GM18909 (cell line): ENCODE measurements around the gene ZNF30.
"Not testable (repeated sequence)": the region's sequence is repeated elsewhere in the genome, so short reads cannot be mapped to it uniquely, and the experiment has no call there.

Experiments used
- ATAC-seq: cut with Tn5 transposase; IDR thresholded peaks from one replicate; pipeline ENCODE4 v1.9.1; 2021; ENCODE audit warnings: mild to moderate bottlenecking; ENCODE audit not compliant: unreplicated experiment, poor library complexity

The ZNF30 gene

DNA sequence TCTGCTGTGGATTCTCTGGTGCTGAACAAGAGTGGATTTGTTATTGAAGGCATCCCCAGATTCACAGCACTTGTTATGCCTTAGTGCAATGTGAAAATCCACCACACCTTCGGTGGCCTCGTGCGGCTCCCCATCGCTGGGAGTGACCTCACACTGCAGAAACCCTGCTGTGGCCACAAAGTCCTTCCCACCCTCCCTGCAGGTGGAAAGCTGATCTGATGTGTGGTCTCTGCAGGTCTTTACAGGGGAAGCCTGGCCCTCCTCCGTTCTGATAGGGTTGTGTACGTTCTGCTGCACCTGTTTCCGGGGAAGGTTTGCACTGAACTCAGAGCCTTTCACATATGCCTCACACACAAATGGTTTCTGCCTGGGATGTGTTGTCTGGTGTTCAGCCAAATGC lies 32.3 kb downstream of the ZNF30 start:
- no peak for ATAC-seq

DNA sequence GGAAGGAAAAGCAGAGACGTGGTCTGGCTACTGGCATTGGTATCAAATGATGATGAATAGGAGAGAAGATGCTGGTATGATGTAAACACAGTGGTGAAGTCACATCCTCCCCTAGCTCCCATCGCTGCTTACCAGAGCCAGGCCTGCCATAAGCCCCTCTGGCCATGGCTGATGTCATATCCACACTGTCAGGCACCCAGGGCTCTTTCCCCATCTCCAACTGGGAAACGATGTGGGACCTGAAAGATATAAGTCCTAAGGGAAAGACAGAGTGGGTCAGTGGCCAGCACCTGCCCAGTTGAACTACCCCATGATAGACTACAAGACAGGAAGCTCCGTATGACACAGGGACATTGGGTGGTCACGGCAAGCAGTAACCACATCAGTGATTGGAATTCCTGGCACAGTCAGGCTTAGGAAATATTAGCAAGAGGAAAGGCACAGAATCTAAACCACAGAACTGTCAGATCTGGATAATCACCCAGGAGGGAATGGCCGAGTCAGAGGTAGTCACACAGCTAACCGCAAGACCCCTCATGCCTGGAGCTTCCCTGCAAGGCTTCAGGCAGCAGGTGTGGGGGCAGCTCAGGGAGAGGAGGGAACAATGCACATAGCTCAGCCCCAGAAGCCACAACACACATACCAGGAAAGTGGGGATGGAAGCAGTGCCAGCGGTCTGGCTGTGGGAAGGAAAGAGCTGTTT lies 33.6 kb downstream of the ZNF30 start:
- ATAC-seq: no peak

DNA sequence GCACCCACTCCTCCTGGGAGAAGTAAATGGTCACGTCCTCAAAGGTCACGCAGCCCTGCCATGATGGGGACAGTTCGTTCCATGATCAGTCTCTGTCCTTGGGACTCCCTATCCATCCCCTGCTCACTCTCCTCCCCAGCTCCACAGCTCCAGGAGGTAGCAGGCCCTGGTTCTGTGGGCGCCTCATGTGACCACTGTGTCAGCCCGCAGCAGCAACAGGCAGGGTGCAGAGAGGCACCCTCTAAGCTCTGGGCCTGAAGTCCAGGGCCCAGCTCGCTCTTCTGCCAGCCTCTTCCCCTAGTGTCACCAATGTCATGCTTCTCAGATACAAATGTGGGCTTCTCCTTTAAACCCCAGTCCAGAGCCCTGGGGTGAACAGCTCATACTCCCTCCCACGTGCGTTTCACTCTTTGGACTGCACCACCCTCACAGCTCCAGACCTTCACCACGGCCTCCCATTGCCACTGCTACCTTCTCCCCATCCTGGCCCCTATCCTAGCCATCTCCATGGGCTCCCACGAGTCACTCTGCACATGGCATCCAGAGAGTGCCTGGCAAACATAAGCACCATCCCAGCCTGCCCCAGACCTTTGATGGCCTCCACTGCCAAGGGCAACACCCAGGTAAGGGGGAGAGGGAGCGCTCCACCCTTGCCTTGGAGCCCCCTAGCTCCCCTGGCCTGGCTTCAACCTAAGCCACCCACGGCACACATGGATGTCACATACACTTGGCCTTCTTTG lies 34.4 kb downstream of the ZNF30 start:
- ATAC-seq: no peak

DNA sequence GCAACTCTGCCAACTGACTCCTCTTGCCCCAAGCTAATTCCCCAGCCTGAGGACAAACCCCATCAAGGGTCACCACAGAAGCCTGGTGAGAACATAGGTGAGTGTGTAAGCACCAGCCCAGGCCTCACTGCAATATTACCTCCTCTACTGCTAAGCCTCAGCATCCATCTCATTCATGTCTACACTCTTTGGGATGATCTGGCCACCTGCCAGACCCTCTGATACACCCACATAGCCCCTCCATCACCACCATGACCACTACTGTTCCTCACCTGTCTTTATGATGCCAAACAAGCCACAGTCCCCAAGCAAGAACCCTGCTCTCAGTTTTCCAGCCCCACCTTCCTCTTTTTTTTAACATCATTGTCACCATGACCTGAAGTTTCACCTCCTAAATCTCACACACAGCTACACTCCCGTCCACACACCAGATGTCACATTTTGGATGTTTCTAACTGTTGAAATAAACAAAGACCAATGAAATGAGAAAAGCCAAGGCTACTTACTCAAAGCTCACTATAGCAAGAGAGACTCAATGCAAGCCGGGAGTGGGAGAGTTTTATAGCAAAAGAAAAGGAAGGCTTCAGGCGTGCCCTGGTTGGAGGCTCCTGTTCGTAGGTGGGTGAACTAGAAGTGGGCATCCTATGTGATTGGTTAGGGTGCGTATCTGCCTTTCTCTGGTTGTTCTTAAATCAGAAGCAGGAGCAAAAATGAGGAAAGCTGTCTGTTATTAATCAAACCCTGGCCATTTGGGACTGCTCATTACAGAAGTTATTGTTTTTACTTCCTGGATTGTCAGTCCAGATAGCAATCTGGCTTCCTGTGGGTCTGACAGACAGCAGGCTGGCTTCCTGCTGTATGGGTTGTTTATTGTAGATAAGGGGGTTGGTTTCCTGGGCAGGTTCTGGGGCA lies 35.3 kb downstream of the ZNF30 start:
- no peak for ATAC-seq

DNA sequence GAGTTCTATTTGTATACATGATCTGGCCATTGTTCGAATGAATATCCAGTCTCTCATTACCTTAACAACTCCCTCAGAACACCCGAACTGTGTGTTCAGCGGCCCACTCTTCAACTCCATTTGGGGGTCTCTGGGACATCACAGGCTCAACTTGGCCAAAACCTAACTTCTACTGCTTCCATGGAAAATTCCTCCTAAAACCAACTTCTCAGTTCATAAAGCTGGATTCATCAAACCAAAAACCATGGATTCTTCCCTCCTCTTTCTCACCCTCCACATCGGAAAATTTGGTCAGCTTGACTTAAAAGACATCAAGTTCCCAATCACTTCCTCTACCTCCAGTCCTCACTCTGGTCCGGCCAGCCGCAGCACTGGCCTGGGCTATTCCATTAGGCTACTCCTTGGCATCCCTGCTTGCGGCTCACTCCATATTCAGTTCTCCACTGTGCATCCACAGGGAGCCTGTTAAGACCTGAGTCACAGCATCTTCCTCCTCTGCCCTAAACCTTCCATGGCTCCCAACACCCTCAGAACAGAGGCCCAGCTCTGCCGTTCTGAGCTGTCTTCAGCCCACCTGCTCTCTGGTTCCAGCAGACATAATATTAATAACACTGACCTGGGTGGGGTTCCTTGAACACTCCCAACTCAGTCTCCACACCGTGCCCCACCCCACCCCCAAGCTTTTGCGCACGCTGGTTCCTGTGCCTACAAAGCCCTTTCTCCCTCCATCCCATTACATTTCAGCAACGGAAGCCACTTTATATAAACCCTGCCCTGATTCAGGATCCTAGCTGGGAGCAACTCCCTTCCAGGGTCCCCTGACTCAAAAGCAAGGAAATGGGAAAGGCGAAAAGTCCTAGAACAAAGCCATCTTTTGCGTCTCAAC lies 36.2 kb downstream of the ZNF30 start:
- no peak for ATAC-seq

DNA sequence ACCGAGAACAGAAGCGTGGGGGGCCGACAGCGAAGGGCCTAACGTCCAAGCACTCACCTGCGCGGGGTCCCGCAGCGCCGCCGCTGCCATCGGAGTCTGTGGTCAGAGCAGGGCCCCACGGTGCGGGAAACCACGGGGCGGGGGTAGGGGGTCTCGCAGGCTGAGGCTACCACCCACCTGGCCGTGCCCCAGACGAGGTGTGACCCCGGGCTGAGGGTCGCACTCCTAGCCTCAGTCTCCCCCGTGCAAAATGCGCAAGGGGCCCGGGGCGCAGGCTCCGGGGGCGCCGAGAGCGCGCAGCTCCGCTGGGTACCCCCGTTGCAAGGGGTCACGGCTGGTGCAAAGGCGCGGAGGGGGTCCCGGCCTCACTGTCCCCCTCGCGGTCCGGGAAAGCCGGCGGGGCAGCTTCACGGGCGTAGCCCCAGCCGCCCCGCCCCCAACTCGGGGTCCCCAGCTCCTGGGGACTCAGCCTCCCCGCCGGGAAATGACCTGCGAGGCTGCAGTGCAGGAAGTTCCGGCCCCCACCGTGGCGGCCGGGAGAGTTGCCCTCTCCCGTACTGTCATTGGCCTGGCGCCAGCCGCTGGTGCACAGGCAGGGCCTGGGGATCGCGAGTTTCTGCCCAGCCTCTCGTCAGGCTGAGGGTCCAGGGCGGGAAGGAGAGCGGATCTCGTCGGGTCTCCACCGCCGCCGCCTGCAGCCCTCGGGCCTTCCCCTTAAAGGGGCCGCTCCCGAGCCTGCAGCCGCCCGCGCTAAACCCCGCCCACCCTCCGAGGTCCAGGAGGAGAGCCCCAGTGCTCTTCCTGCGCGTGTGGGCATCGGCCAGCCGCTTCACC lies 37.1 kb downstream of the ZNF30 start, which contains the start of gene ZNF792:
TSS of gene ZNF792 (minus strand) at position 657 of the 834 bp plus-strand sequence. CDS start at position 90, 567 bp downstream.
- peak; percentile 71 for ATAC-seq

DNA sequence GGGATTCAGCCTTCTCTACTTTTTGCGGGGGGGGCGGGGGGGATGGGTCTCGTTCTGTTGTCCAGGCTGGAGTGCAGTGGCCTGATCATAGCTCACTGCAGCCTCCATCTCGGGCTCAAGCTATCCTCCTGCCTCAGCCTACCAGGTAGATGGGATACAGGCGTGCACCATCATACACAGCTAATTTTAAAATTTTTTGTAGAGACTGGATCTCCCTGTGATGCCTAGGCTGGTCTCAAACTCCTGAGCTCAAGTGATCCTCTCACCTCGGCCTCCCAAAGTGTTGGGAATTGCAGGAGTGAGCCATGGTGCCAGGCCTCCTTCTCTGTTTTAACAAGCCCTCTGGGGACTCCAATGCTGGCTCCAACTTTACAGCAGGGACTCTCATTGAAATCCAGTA lies 37.9 kb downstream of the ZNF30 start:
- ATAC-seq: no peak

DNA sequence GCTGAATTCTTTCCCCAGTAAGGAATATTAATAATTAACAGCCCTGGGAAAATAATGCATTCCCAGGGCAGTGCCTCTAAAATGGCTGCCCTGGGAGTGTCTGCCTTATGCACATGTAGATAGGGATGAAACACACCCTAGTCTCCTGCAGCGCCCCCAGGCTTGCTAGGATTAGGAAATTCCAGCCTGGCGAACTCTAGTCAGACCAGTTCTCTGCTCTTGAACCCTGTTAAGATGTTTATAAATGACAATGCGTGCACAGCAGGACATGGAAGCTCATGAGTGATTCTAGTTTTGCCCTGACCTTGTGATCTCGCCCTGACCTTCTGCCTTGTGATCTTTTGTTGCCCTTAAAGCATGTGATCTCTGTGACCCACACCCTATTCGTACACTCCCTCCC lies 38.8 kb downstream of the ZNF30 start:
- not testable (repeated sequence) for ATAC-seq

DNA sequence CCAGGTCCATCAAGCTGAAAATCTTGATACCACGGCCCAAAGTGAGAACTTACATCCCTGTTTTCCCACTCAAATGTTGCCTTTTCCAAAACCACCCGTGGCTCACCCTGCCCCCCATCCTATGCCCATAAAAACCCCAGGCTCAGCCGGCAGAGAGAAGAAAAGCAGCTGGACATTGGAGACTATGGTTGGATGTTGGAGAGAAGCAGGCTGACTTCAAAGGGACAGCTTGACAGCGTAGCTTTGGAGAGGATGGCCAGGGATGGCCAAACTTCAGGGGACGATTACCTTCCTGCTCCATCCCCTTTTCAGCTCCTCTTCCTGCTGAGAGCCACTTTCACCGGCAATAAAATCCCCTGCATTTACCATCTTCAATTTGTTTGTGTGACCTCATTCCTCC lies 40.8 kb downstream of the ZNF30 start:
- no peak for ATAC-seq

DNA sequence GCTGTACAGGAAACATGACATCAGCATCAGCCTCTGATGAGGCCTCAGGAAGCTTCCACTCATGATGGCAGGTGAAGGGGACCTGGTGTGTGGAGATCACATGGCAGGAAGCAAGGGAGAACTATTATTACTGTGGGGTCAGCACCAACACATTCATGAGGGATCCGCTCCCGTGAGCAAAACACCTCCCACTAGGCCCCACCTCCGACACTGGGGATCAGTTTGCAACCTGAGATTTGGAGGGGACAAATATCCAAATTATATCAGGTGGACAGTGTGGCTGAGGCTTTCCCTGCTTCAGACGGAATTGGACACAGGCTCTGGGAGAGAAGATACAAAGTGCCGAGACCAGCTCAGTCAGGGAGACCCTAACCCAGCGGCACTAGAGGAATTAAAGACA lies 43.0 kb downstream of the ZNF30 start:
- ATAC-seq: no peak

DNA sequence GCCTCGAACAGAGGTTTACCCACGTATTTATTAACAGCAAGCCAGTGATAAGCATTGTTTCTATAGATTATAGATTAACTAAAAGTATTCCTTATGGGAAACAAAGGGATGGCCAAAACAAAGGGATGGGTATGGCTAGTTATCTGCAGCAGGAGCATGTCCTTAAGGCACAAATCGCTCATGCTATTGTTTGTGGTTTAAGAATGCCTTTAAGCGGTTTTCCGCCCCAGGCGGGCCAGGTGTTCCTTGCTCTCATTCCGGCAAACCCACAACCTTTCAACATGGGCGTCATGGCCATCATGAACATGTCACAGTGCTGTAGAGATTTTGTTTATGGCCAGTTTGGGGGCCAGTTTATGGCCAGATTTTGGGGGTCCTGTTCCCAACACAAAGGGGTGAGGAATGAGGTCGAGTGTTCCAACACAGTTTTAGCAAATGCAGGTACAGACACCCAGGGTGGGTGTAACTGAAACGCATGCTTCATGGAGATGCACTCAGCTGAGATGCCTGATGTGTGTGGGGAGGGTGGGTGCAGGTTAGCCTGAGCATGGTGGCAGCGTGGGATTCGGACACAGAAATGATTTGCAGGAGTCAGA lies 43.6 kb downstream of the ZNF30 start:
- not testable (repeated sequence) for ATAC-seq

DNA sequence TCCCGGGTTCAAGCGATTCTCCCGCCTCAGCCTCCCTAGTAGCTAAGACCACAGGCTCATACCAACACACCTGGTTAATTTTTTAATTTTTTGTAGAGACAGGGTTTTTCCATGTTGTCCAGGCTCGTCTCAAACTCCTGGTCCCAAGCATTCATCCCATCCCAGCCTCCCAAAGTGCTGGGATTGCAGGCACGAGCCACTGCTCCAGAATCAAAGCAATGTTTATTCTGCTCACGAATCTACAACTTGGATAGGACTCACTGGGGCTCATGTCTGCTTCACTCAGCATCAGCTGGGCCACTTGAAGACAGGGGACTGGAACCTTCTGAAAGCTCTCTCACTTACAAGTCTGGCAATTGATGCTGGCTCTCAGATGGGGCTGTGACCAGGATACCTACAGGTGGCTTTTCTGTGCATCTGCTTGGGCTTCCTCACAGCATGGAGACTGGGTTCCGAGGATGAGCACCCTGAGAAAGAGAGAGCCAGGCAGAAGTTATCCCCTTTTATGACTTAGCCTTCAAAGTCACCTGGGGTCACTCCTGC lies 45.5 kb downstream of the ZNF30 start:
- ATAC-seq: no peak

DNA sequence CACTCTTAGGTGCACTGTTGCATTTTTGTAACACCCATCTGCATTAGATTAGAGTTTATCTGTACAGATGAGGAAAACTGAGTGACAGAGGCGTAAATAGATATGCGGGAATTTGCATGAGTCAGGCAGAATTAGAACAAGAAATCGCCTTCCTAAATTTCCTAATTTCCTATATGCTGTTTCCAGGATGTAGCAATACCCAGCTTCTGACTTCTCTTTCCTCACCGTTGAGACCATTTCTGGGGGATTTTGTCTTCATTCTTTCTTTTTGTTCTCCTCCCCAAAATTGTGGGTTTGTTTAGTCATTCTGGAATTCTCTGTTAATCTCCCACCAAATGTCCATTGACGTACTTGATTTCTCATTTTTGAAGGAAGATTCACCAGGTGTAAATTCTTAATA lies 47.9 kb downstream of the ZNF30 start:
- no peak for ATAC-seq

DNA sequence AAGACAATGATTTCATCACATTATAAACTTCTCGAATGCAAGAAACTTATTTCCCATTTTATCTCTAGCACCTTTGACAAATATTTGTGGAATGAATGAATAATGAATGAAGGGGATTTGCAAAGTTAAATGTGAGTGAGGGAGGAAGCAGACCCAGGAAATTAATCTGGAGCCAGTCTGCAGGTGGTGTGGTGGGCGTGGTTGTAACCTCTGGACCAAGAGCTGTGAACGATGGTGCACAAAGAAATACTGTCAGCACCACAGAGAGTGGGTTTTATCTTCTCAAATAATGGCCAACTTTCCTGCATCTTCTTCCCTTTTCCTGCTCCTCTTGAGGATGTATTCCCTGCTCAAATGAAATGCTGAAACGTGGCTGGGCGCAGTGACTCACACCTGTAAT lies 48.4 kb downstream of the ZNF30 start:
- ATAC-seq: no peak

DNA sequence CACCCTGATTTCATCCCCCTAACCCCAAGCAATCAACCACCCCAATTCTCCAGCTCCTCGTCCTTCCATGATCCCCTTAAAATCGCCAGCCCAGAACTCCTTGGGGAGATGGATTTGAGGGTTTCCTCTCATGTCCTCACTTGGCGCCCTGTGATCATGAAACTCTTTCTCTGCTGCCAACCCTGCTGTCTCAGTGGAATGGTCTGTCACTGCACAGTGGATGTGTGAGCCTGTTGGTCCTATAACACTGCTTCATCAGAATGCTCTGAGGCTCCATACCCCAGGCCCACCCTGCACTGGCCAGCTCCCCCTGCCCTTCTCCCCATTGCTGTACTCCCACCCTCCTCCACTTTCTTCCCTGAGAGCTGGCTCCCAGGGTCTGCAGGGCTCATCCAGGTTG lies 49.9 kb downstream of the ZNF30 start:
- ATAC-seq: no peak

DNA sequence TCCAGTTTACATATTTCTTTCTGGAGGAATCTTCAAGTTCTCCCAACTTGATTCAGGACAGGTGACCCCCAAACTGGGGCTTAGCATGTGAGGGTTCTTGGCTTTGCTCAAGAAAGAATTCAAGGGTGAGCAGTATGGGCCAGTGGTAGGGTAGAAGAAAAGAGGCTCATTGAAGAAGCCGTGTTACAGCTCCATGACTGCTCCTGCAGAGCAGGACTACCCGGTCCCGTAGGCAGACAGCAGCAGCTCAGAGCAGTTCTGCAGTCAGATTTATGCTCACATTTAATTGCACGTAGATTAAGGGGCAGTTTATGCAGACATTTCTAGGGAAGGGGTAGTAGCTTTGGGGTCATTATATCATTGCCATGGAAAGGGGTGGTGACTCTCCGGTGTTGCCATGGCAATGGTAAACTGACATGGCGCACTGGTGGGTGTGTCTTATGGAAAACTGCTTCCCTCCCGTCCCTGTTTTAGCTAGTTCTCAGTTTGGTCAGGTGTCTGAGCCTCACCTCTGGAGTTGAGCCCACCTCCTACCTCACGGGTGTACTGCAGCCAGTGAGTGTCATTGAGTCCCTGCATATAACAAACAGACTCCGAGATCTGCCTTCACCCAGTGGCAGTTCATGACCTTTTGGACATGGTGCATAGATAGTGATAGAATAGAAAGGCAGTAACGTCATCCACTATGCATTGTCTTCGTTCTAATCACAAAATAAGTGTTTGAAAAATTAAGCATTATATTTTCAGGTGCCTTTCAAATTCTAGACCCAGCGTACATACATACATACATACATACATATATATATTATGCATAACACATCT lies 53.3 kb downstream of the ZNF30 start:
- no peak for ATAC-seq

DNA sequence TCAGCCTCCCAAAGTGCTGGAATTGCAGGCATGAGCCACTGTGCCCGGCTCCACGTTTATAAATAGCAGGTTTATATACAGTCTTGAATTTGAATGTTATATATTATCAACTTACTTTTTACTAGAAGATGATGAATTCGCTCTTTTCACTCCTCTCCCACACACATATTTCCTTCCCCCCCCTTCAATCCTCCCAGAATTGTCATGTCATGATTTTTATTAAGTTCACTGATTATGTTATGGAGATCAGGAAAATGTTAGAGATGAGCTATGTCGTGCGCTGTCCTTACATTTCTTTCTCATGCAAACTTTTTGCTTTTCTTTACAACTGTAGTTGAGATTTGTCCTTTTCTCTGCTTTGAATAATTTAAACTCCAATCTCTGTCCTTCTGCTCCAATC lies 55.6 kb downstream of the ZNF30 start:
- ATAC-seq: no peak

DNA sequence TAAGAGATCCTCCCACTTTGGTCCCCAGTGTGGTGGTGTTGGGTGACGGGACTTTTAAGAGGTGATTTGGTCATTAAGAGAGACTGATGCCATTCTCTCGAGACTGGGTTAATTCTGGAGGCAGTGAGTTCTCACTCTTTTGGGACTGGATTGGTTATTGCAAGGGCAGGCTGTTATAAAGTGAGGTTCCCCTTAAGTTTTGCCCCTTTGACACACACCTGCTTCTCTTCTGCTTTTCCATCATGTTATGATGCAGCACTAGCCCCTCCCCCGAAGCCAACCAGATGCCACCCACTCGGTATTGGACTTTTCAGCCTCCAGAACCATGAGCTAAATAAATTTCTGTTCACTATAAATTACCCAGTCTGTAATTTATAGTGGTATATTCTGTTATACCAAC lies 57.1 kb downstream of the ZNF30 start:
- ATAC-seq: no peak
